ENCODE measurements around the gene USF2. TPM values are rescaled to one million over a fixed set of nuclear protein-coding genes. Genes with fewer than 3 reads are reported as not detected.
A peak's percentile ranks its signal among the peaks of the same experiment; 100 is the strongest.

Gene USF2
- total RNA-seq, 1 donor from 2014 or later, result 137 TPM

DNA sequence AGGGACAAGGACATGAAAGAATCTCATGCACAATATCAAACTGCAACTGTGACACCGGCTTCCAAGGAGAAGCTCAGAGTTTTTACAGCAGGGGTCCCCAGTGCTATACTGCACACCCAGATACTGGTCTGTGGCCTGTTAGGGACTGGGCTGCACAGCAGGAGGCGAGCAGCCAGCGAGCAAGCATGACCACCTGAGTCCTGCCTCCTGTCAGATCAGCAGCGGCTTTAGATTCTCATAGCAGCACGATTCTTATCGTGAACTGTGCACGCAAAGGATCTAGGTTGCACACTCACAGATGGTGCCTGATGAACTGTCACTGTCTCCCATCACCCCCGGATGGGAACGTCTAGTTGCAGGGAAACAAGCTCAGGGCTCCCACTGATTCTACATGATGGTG is 47.1 kb downstream of the USF2 start:
- H3K9me3 Mint-ChIP-seq, result no peaks in the 10 kb centered on the region
- no peaks in the 10 kb centered on the region for H3K36me3 Mint-ChIP-seq
- H3K4me1 Mint-ChIP-seq, result peaks cover 52% of the 10 kb centered on the region
- H3K27me3 Mint-ChIP-seq (ENCODE audit: low read depth), result no peaks in the 10 kb centered on the region
- H3K4me3 Mint-ChIP-seq, result no peak overlapping the region
- TF ChIP-seq, protein P1, sequence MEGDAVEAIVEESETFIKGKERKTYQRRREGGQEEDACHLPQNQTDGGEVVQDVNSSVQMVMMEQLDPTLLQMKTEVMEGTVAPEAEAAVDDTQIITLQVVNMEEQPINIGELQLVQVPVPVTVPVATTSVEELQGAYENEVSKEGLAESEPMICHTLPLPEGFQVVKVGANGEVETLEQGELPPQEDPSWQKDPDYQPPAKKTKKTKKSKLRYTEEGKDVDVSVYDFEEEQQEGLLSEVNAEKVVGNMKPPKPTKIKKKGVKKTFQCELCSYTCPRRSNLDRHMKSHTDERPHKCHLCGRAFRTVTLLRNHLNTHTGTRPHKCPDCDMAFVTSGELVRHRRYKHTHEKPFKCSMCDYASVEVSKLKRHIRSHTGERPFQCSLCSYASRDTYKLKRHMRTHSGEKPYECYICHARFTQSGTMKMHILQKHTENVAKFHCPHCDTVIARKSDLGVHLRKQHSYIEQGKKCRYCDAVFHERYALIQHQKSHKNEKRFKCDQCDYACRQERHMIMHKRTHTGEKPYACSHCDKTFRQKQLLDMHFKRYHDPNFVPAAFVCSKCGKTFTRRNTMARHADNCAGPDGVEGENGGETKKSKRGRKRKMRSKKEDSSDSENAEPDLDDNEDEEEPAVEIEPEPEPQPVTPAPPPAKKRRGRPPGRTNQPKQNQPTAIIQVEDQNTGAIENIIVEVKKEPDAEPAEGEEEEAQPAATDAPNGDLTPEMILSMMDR (IDR thresholded peaks at IDR 0.05; ENCODE audit: unreplicated experiment), result no peak
- H3K27ac Mint-ChIP-seq, result peak overlapping the region; percentile 43
- DNase-seq (ENCODE audit: low spot score in 2 of 2, unreplicated experiment in 2 of 2), result no peak

DNA sequence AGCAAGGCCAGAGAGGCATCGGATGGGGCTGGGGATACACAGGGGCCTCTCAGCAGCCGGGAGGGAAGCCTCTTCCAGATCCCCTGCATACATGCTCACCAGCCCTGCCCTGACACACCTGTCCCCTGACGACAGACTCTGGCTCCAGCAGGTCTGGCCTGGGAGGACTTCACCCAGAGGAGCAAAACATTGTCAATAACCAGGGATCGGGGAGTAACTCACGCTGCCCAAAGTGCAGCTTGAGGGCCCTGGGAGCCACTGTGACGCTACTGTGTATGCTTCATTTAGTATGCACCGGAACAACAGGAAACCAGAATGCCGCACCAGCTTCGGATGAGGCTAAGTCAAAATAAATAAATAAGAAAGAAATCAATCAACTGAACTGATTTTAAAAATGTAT is 47.8 kb downstream of the USF2 start:
- Mint-ChIP-seq H3K27ac (peak overlapping the region; percentile 39), H3K9me3 (peaks cover 1% of the 10 kb centered on the region), H3K36me3 (no peaks in the 10 kb centered on the region), H3K27me3 (ENCODE audit: low read depth) (no peaks in the 10 kb centered on the region), H3K4me1 (peaks cover 47% of the 10 kb centered on the region), H3K4me3 (no peak overlapping the region)
- TF ChIP-seq, protein P1 (IDR thresholded peaks at IDR 0.05; ENCODE audit: unreplicated experiment), result no peak
- no peak for DNase-seq (ENCODE audit: low spot score in 2 of 2, unreplicated experiment in 2 of 2)

DNA sequence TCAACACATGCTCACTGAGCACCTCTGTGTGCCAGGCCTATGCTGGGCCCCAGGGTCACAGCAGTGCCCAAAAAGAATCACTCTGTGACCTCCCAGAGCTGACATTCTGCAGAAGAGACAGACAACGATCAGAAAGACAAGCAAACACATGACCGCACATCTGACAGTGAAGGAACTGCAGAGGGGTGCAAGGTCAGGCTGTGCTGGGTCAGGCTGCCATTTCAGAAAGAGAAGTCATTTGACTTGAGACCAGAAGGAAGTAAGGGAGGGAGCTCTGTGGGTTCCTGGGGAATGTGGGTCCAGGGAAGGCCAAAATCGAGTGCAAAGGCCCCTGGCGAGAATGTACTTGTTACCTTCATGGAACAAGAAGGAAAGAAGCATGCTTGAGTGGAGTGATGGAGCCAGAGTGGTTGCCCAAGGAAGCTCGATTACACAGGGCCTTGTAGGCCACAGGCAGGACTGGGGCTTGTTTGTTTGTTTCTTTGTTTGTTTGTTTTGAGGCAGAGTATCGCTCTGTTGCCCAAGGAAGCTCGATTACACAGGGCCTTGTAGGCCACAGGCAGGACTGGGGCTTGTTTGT is 48.8 kb downstream of the USF2 start:
- Mint-ChIP-seq H3K27ac (no peak overlapping the region), H3K27me3 (ENCODE audit: low read depth) (no peaks in the 10 kb centered on the region), H3K36me3 (peaks cover 6% of the 10 kb centered on the region), H3K4me1 (peaks cover 38% of the 10 kb centered on the region), H3K9me3 (peaks cover 7% of the 10 kb centered on the region), H3K4me3 (no peak overlapping the region)
- TF ChIP-seq, protein P1 (IDR thresholded peaks at IDR 0.05; ENCODE audit: unreplicated experiment), result no peak
- DNase-seq (ENCODE audit: low spot score in 2 of 2, unreplicated experiment in 2 of 2), result no peak

DNA sequence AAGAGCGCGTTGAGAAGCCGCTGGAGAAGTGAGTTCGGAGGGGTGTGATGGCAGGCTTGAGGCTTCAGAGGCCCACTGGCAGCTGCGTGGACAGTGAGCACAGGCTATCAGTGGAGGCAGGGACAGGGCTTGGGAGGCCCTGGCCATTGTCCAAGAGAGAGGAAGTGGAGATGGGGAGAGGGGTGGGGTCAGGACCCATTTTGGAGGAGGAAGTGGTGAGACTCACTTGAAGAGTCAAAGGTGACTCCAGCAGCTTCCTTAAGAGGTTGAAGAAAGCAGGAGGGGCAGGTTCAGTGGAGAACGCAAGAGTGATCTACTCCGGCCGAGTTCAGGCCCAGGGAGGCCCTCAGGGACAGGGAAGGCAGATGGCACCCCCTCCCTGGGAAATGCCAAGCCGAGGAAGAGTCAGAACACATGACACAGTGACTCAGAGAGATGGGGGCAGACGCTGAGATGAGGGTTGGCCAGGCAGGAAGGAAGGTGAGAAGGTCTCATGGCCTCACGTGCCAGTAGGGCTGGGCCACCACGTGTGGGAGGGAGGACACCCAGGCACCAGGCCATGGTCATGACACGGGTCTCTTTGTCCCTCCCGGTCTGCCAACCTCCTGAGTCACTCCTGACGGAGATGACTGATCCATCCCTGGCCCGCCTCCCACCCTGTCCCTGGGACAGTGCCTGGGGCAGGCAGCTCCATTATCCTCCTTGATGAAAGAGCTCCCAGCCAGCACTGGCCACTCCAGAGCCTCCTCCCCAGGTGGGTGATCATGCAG is 50.1 kb downstream of the USF2 start:
- Mint-ChIP-seq H3K36me3 (peaks cover 7% of the 10 kb centered on the region), H3K27me3 (ENCODE audit: low read depth) (no peaks in the 10 kb centered on the region), H3K9me3 (peaks cover 7% of the 10 kb centered on the region), H3K4me1 (peaks cover 31% of the 10 kb centered on the region), H3K4me3 (no peak overlapping the region), H3K27ac (peak overlapping the region; percentile 64)
- TF ChIP-seq, protein P1 (IDR thresholded peaks at IDR 0.05; ENCODE audit: unreplicated experiment), result no peak
- DNase-seq (ENCODE audit: low spot score in 2 of 2, unreplicated experiment in 2 of 2), result no peak

DNA sequence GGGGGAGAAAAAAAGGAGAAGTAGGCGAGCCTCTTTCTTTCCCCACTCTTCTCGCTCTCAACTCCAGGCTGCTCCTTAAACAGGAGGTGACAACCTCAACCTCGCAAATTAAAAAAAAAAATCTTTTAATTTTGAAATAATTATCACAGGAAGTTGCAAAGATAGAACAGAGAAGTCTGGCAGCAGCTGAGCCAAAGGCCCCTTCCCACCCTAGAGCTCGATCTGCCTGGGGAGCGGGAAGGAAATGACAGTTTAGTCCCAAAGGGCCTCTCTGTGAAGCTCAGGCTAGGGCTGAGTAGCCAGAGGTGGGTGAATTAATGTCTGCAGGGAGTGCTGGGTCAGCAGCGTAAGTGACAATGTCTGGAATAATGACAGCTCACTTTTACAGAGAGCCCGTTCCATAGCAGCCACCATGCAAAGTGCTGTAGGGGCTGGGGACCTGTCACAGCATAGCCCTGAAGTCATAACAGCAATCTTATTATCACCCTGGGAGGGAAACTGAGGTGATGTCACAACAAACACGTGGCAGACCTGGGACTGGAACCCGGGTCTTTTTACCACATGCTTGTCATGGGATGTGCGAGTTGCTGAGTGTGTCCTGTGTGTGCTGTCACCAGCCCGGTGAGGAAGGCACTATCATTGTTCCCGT is 51.4 kb downstream of the USF2 start:
- TF ChIP-seq, protein P1 (IDR thresholded peaks at IDR 0.05; ENCODE audit: unreplicated experiment), result no peak
- H3K9me3 Mint-ChIP-seq, result peaks cover 7% of the 10 kb centered on the region
- peak overlapping the region; percentile 56 for H3K27ac Mint-ChIP-seq
- H3K4me1 Mint-ChIP-seq, result peaks cover 27% of the 10 kb centered on the region
- DNase-seq (ENCODE audit: low spot score in 2 of 2, unreplicated experiment in 2 of 2), result no peak
- H3K27me3 Mint-ChIP-seq (ENCODE audit: low read depth), result no peaks in the 10 kb centered on the region
- peaks cover 7% of the 10 kb centered on the region for H3K36me3 Mint-ChIP-seq
- H3K4me3 Mint-ChIP-seq, result no peak overlapping the region

Data from mesothelial cell of epicardium (in vitro differentiated cells).